Hepatocyte (in vitro differentiated cells): ENCODE data around the gene SYNJ2BP. TPM values are rescaled to one million over a fixed set of nuclear protein-coding genes. Genes with fewer than 3 reads are reported as not detected.

Source experiments
- DNase-seq: peaks from one replicate; pipeline ENCODE4 v3.0.0-alpha.2; 2016; ENCODE audit warnings: low spot score
- H2AFZ ChIP-seq: fragments of 200-600 bp; sonication (generic); 2 replicates; pipeline ENCODE4 v1.6.0; 2016; ENCODE audit warnings: antibody characterized with exemption, mild to moderate bottlenecking
- H3K27ac ChIP-seq: fragments of 200-600 bp; sonication (generic); 2 replicates; pipeline ENCODE4 v1.5.1; 2016; ENCODE audit warnings: mild to moderate bottlenecking
- H3K27me3 ChIP-seq: fragments of 200-600 bp; sonication (generic); 2 replicates; pipeline ENCODE4 v1.6.1; 2016
- H3K36me3 ChIP-seq: fragments of 200-600 bp; sonication (generic); replicated peaks from 2 replicates; pipeline ENCODE4 v1.5.1; 2016; ENCODE audit warnings: low read depth; ENCODE audit not compliant: insufficient read depth
- H3K4me1 ChIP-seq: fragments of 200-600 bp; sonication (generic); 2 replicates; pipeline ENCODE4 v1.5.1; 2016; ENCODE audit warnings: mild to moderate bottlenecking, moderate library complexity; ENCODE audit not compliant: insufficient read depth
- H3K4me2 ChIP-seq: fragments of 200-600 bp; sonication (generic); 2 replicates; pipeline ENCODE4 v1.6.0; 2016
- H3K4me3 ChIP-seq: fragments of 200-600 bp; sonication (generic); 2 replicates; pipeline ENCODE4 v1.5.1; 2016; ENCODE audit warnings: mild to moderate bottlenecking
- H3K79me2 ChIP-seq: fragments of 200-600 bp; sonication (generic); 2 replicates; pipeline ENCODE4 v1.6.0; 2017; ENCODE audit warnings: mild to moderate bottlenecking
- H3K9me2 ChIP-seq: fragments of 200-600 bp; sonication (generic); replicated peaks from 2 replicates; pipeline ENCODE4 v1.6.0; 2017; ENCODE audit warnings: mild to moderate bottlenecking; ENCODE audit not compliant: insufficient read depth
- H3K9me3 ChIP-seq: fragments of 200-600 bp; sonication (generic); 2 replicates; pipeline ENCODE4 v1.5.1; 2016; ENCODE audit warnings: low read depth, mild to moderate bottlenecking
- H4K20me1 ChIP-seq: fragments of 200-600 bp; sonication (generic); 2 replicates; pipeline ENCODE4 v1.6.0; 2016; ENCODE audit warnings: mild to moderate bottlenecking; ENCODE audit not compliant: insufficient read depth, poor library complexity, severe bottlenecking
- EZH2 ChIP-seq: fragments of 200-600 bp; sonication (generic); IDR thresholded peaks from 2 replicates; pipeline ENCODE4 v1.6.1; 2016; ENCODE audit warnings: antibody characterized with exemption, mild to moderate bottlenecking, borderline replicate concordance
- EZH2phosphoT487 ChIP-seq: fragments of 200-600 bp; sonication (generic); IDR thresholded peaks from one replicate; pipeline ENCODE4 v1.6.1; 2018; ENCODE audit warnings: antibody characterized with exemption, mild to moderate bottlenecking, low read depth, moderate library complexity; ENCODE audit not compliant: unreplicated experiment, severe bottlenecking
- WGBS: methylation state at CpG from one replicate; pipeline ENCODE4 v1.1.6; 2016; ENCODE audit warnings: low lambda C conversion rate; ENCODE audit errors: missing lambda C conversion rate; 5-methylcytosine and 5-hydroxymethylcytosine counted together
- polyA plus RNA-seq: library from polyadenylated mRNA; unstranded; fragments of >200 nt; fragmentation: Nextera tagmentation; extraction: Ambion mirVana; gene quantifications from 2 replicates; pipeline ENCODE4 v1.2.1, GENCODE V29; 2016
- total RNA-seq: library from RNA; depleted of rRNA; stranded (reverse); fragments of >200 nt; gene quantifications from 2 replicates; pipeline ENCODE4 v1.2.3, GENCODE V29; 2014
- TF ChIP-seq, protein P1 (sequence below): fragments of 200-600 bp; sonication (generic); IDR thresholded peaks from 2 replicates; pipeline ENCODE4 v1.5.1; 2016; ENCODE audit warnings: antibody characterized with exemption, mild to moderate bottlenecking; ENCODE audit not compliant: poor library complexity

Gene SYNJ2BP
- total and polyA plus RNA-seq, 2 experiments from 2014 or later: 25.9 to 38.6 TPM

DNA sequence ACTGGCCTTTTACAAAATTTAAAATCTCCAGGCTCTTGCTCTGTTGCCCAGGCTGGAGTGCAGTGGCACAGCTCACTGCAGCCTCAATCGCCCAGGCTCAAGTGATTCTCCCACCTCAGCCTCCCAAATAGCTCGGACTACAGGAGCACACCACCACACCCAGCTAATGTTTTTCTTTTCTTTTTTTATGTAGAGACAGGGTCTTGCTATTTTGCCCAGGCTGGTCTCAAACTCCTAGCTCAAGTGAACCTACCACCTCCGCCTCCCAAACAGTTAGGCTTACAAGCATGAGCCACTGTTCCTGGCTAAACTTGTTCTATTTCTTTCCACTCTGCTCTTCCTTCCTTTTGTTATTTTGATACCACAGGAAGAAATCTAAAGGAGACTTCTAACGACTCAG lies 15.2 kb downstream of the SYNJ2BP start:
- H2AFZ ChIP-seq: no peak overlapping the region
- H3K4me1 ChIP-seq: peaks cover 7% of the 10 kb centered on the region
- H3K36me3 ChIP-seq: no peaks in the 10 kb centered on the region
- no peak overlapping the region for H3K4me3 ChIP-seq
- H3K9me3 ChIP-seq: no peaks in the 10 kb centered on the region
- TF ChIP-seq EZH2phosphoT487: no peak
- TF ChIP-seq EZH2: no peak
- TF ChIP-seq, protein P1, sequence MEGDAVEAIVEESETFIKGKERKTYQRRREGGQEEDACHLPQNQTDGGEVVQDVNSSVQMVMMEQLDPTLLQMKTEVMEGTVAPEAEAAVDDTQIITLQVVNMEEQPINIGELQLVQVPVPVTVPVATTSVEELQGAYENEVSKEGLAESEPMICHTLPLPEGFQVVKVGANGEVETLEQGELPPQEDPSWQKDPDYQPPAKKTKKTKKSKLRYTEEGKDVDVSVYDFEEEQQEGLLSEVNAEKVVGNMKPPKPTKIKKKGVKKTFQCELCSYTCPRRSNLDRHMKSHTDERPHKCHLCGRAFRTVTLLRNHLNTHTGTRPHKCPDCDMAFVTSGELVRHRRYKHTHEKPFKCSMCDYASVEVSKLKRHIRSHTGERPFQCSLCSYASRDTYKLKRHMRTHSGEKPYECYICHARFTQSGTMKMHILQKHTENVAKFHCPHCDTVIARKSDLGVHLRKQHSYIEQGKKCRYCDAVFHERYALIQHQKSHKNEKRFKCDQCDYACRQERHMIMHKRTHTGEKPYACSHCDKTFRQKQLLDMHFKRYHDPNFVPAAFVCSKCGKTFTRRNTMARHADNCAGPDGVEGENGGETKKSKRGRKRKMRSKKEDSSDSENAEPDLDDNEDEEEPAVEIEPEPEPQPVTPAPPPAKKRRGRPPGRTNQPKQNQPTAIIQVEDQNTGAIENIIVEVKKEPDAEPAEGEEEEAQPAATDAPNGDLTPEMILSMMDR: no peak
- no peak overlapping the region for H3K27ac ChIP-seq
- DNase-seq: no peak
- H3K79me2 ChIP-seq: peaks cover 53% of the 10 kb centered on the region
- no peaks in the 10 kb centered on the region for H3K27me3 ChIP-seq
- H3K4me2 ChIP-seq: no peak overlapping the region
- H3K9me2 ChIP-seq: no peaks in the 10 kb centered on the region
- 94% methylated on average over 4 of the region's 4 CpGs for WGBS
- H4K20me1 ChIP-seq: no peaks in the 10 kb centered on the region

DNA sequence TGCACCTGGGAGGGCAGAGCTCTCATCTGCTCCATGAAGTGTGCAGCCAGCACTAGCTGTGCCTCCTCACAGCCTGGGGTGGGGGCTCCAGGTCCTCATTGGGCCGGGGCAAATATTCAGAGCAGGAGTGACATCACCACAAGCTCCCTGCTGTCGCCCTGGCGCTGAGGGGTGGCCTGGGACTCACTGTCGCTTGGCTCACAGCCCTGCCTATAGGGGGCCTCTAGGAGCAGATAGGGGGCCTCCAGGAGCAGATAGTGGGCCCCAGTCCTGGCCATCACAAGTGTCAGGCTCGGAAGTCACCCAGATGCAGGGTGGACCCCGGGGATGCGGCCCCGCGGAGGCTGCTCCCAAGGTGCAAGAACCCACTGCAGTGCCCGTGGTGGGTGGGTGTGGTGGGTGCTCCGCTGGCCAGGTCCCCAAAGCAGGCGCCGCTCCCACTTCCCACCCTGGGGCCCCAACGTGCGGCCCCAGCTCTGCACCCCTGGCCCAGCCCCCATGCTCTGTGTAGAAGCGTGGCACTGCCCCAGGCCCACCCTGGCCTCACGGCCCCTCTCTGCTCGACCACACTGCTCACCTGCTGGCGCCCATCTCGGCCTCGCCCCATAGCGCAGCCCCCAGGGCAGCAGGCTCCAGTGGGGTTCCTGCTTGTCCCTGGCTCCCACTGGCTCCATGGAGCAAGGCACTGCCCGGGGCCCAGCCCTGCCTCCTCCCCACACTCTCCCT lies 18.0 kb downstream of the SYNJ2BP start:
- Histone ChIP-seq H3K79me2 (peaks cover 35% of the 10 kb centered on the region), H3K27me3 (no peaks in the 10 kb centered on the region), H3K36me3 (no peaks in the 10 kb centered on the region), H3K27ac (no peak overlapping the region), H3K4me2 (no peak overlapping the region), H3K9me3 (no peaks in the 10 kb centered on the region), H3K9me2 (no peaks in the 10 kb centered on the region), H2AFZ (no peak overlapping the region), H3K4me1 (peaks cover 13% of the 10 kb centered on the region), H4K20me1 (no peaks in the 10 kb centered on the region), H3K4me3 (no peak overlapping the region)
- DNase-seq: no peak
- TF ChIP-seq EZH2 (no peak), EZH2phosphoT487 (no peak)
- TF ChIP-seq, protein P1: no peak
- 93% methylated on average over 16 of the region's 23 CpGs for WGBS

DNA sequence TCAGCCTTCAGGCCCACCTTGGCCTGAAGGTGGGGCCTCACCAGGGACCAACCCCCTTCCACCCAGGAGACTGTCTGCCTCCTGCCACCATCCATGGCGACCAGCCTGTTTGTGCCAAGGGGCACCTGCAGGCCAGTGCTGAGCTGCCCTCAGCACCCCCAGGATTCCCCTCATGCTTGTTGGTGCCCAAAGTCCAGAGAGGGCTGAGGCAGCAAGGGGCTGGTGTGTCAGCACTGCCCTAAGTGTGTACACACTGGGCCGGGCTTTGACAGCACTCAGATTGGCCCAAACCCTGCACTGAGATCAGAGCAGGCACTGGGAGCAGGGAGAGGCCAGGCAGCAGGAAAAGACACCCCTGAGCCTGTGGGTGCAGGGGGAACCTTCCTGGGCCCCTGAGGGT lies 18.6 kb downstream of the SYNJ2BP start:
- no peaks in the 10 kb centered on the region for H4K20me1 ChIP-seq
- no peak overlapping the region for H3K27ac ChIP-seq
- TF ChIP-seq EZH2: no peak
- TF ChIP-seq EZH2phosphoT487: no peak
- TF ChIP-seq, protein P1: no peak
- H3K4me1 ChIP-seq: peaks cover 12% of the 10 kb centered on the region
- H3K79me2 ChIP-seq: peaks cover 38% of the 10 kb centered on the region
- no peaks in the 10 kb centered on the region for H3K9me2 ChIP-seq
- H2AFZ ChIP-seq: no peak overlapping the region
- H3K4me2 ChIP-seq: no peak overlapping the region
- H3K27me3 ChIP-seq: no peaks in the 10 kb centered on the region
- no peaks in the 10 kb centered on the region for H3K36me3 ChIP-seq
- DNase-seq: no peak
- no peak overlapping the region for H3K4me3 ChIP-seq
- no peaks in the 10 kb centered on the region for H3K9me3 ChIP-seq
- WGBS: 93% methylated on average over 2 of the region's 2 CpGs
